Ureter (tissue), 1 donor: Measurements from ENCODE around the gene CD180. TPM values are rescaled to one million over a fixed set of nuclear protein-coding genes. Genes with fewer than 3 reads are reported as not detected.

Experiments used
- DNase-seq: peaks from one replicate; pipeline ENCODE4 v3.0.0-alpha.2; 2020; ENCODE audit warnings: low spot score
- total RNA-seq: library from RNA; stranded (reverse); gene quantifications from one replicate; pipeline ENCODE4 v1.2.4, GENCODE V29; 2023
- donor health status: DM: yes; HTN: yes; CAD: no.

The CD180 gene
- 2.1 TPM for total RNA-seq

- DNase-seq: no peak
These were observed at the start of gene CD180 for GRCh38 chr5:67196537-67197059. CD180 (minus strand) TSS chr5:67196799; CDS start chr5:67196641, 158 bp downstream.

GRCh38 chr5:67246108-67246507 lies 49.5 kb upstream of the CD180 start:
- no peak for DNase-seq

GRCh38 chr5:67245259-67245846 lies 48.8 kb upstream of the CD180 start:
- DNase-seq: no peak

- DNase-seq: no peak
These were observed 47.8 kb upstream of the CD180 start for GRCh38 chr5:67244345-67244793.

- DNase-seq: no peak
These were observed 47.3 kb upstream of the CD180 start for GRCh38 chr5:67243944-67244343.

GRCh38 chr5:67243349-67243748 lies 46.8 kb upstream of the CD180 start:
- DNase-seq: no peak

- DNase-seq: no peak
These were observed 44.7 kb upstream of the CD180 start for GRCh38 chr5:67241326-67241725.

GRCh38 chr5:67240846-67241245 lies 44.2 kb upstream of the CD180 start:
- DNase-seq: no peak

- DNase-seq: no peak
These were observed 43.5 kb upstream of the CD180 start for GRCh38 chr5:67240065-67240464.

- no peak for DNase-seq
These were observed 41.6 kb upstream of the CD180 start for GRCh38 chr5:67238191-67238590.

GRCh38 chr5:67235399-67236110 lies 39.0 kb upstream of the CD180 start:
- no peak for DNase-seq

GRCh38 chr5:67234671-67235176 lies 38.1 kb upstream of the CD180 start:
- DNase-seq: peak; percentile 61

- DNase-seq: no peak
These were observed 36.5 kb upstream of the CD180 start for GRCh38 chr5:67233075-67233474.

GRCh38 chr5:67223211-67223610 lies 26.6 kb upstream of the CD180 start:
- DNase-seq: no peak

- DNase-seq: no peak
These were observed 25.8 kb upstream of the CD180 start for GRCh38 chr5:67222243-67223025.

GRCh38 chr5:67221487-67222242 lies 25.1 kb upstream of the CD180 start:
- DNase-seq: no peak

GRCh38 chr5:67216564-67216963 lies 20.0 kb upstream of the CD180 start:
- no peak for DNase-seq

- peak; percentile 84 for DNase-seq
These were observed 19.2 kb upstream of the CD180 start for GRCh38 chr5:67215519-67216471.

- DNase-seq: no peak
These were observed 18.3 kb upstream of the CD180 start for GRCh38 chr5:67214707-67215447.

GRCh38 chr5:67214036-67214435 lies 17.4 kb upstream of the CD180 start:
- DNase-seq: no peak
